ENCODE data around the gene LIMS2. TPM values are rescaled to one million over a fixed set of nuclear protein-coding genes. Genes with fewer than 3 reads are reported as not detected.

The LIMS2 gene
- total and polyA plus RNA-seq, 10 donors, result 62.5 to 437 (median 115) TPM

DNA sequence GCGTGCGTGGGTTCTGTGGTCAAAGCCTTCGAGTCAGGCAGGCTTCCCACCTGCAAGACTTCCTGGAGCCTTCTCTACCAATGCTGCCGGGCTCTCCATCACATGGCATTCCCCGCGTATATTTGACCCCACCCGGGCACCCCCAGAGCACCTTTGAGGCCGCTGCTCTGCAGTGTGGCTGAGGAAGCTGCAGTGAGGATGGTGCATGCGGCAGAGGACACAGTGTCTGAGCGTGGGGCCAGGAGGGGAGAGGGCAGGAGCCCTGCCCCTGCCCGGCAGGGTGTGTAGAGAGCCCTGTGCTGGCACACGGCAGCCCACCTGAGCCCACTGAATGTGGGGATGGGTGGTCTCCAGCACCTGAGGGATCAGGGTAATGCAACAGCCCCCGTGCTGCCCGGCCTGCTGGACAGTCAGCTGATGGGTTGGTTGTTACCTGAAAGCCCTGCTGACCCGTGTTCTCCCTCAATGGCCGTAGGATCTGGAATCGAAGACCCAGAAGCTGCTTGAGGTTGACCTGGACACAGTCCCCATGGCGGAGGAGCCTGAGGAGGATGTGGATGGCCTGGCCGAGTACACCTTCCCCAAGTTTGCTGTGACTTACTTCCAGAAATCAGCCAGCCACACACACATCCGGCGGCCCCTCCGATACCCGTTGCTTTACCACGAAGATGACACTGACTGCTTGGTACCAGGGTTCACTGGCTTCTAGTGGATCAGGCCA lies 66.1 kb downstream of the LIMS2 start:
- TF ChIP-seq POLR2A (IDR thresholded peaks at IDR 0.05) (no peak), POLR2AphosphoS5 (IDR thresholded peaks at IDR 0.05) (no peak)
- TF ChIP-seq, protein P1, sequence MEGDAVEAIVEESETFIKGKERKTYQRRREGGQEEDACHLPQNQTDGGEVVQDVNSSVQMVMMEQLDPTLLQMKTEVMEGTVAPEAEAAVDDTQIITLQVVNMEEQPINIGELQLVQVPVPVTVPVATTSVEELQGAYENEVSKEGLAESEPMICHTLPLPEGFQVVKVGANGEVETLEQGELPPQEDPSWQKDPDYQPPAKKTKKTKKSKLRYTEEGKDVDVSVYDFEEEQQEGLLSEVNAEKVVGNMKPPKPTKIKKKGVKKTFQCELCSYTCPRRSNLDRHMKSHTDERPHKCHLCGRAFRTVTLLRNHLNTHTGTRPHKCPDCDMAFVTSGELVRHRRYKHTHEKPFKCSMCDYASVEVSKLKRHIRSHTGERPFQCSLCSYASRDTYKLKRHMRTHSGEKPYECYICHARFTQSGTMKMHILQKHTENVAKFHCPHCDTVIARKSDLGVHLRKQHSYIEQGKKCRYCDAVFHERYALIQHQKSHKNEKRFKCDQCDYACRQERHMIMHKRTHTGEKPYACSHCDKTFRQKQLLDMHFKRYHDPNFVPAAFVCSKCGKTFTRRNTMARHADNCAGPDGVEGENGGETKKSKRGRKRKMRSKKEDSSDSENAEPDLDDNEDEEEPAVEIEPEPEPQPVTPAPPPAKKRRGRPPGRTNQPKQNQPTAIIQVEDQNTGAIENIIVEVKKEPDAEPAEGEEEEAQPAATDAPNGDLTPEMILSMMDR (IDR thresholded peaks at IDR 0.05 in 8 of 11, conservative IDR thresholded peaks at IDR 0.05 in 3 of 11), result no peak
- Histone ChIP-seq H3K4me3 (no peak overlapping the region), H3K27me3 (replicated peaks in 1 of 7) (no peaks in the 10 kb centered on the region), H3K36me3 (peaks cover 0 to 9% (median 0%) of the 10 kb centered on the region in 6 donors), H3K9me3 (peaks cover 0 to 33% (median 20%) of the 10 kb centered on the region in 8 donors), H3K27ac (no peak overlapping the region), H3K4me1 (peaks cover 0 to 11% (median 0%) of the 10 kb centered on the region in 6 donors)
- intact Hi-C loops (cut with DNase I; ENCODE audit: low total_unique reads), result no loop called here
- DNase-seq, result peak; percentile 53
- WGBS, 5 donors, result 71 to 89% (median 81%) methylated on average over 14 to 24 of the region's 24 CpGs

- Histone ChIP-seq H3K9me3 (peaks cover 0 to 29% (median 12%) of the 10 kb centered on the region in 8 donors), H3K27ac (no peak overlapping the region), H3K27me3 (replicated peaks in 1 of 7) (no peaks in the 10 kb centered on the region), H3K36me3 (peaks cover 0 to 9% (median 0%) of the 10 kb centered on the region in 6 donors), H3K4me1 (peaks cover 0 to 11% (median 0%) of the 10 kb centered on the region in 6 donors), H3K4me3 (no peak overlapping the region)
- WGBS, 5 donors, result 83 to 86% (median 85%) methylated on average over 24 to 25 of the region's 25 CpGs
- intact Hi-C loops (cut with DNase I; ENCODE audit: low total_unique reads), result no loop called here
- peak; percentile 67 for DNase-seq
- TF ChIP-seq, protein P1 (IDR thresholded peaks at IDR 0.05 in 8 of 11, conservative IDR thresholded peaks at IDR 0.05 in 3 of 11), result no peak
- TF ChIP-seq POLR2A (IDR thresholded peaks at IDR 0.05), result no peak
- TF ChIP-seq POLR2AphosphoS5 (IDR thresholded peaks at IDR 0.05), result no peak
Observed at GRCh38 chr2:127608061-127609030, 67.0 kb downstream of the LIMS2 start.

GRCh38 chr2:127607399-127607908 lies 67.9 kb downstream of the LIMS2 start:
- TF ChIP-seq, protein P1 (IDR thresholded peaks at IDR 0.05 in 8 of 11, conservative IDR thresholded peaks at IDR 0.05 in 3 of 11), result no peak
- TF ChIP-seq POLR2AphosphoS5 (IDR thresholded peaks at IDR 0.05) (no peak), POLR2A (IDR thresholded peaks at IDR 0.05) (no peak)
- intact Hi-C loops (cut with DNase I; ENCODE audit: low total_unique reads), result no loop called here
- Histone ChIP-seq H3K9me3 (peaks cover 0 to 27% (median 5%) of the 10 kb centered on the region in 8 donors), H3K27ac (no peak overlapping the region), H3K4me3 (no peak overlapping the region), H3K4me1 (peaks cover 0 to 11% (median 0%) of the 10 kb centered on the region in 6 donors), H3K27me3 (replicated peaks in 1 of 7) (no peaks in the 10 kb centered on the region), H3K36me3 (peaks cover 0 to 9% (median 0%) of the 10 kb centered on the region in 6 donors)
- WGBS, 5 donors, result 85 to 92% (median 89%) methylated on average over 6 to 9 of the region's 9 CpGs
- peak; percentile 48 for DNase-seq

Data from spleen (tissue), 11 donors.